GM21737 (cell line): ENCODE measurements around the gene CCR3.

ENCODE experiments used
- ATAC-seq: cut with Tn5 transposase; IDR thresholded peaks from one replicate; pipeline ENCODE4 v1.9.1; 2021; ENCODE audit warnings: mild to moderate bottlenecking, moderate library complexity; ENCODE audit not compliant: unreplicated experiment

The CCR3 gene

GRCh38 chr3:46293991-46294833 lies 52.0 kb downstream of the CCR3 start:
- no peak for ATAC-seq

- ATAC-seq, result no peak
Observed at GRCh38 chr3:46296826-46297225, 54.6 kb downstream of the CCR3 start.

GRCh38 chr3:46297658-46298423 lies 55.6 kb downstream of the CCR3 start:
- no peak for ATAC-seq

- ATAC-seq, result no peak
Observed at GRCh38 chr3:46298871-46299607, 56.8 kb downstream of the CCR3 start.

- ATAC-seq, result no peak
Observed at GRCh38 chr3:46299608-46300460, 57.6 kb downstream of the CCR3 start.

GRCh38 chr3:46300461-46300789 lies 58.2 kb downstream of the CCR3 start:
- no peak for ATAC-seq

- no peak for ATAC-seq
Observed at GRCh38 chr3:46301122-46301835, 59.0 kb downstream of the CCR3 start.

- no peak for ATAC-seq
Observed at GRCh38 chr3:46303240-46303639, 61.0 kb downstream of the CCR3 start.

- no peak for ATAC-seq
Observed at GRCh38 chr3:46304739-46305138, 62.5 kb downstream of the CCR3 start.

GRCh38 chr3:46312991-46313390 lies 70.7 kb downstream of the CCR3 start:
- ATAC-seq, result no peak

- ATAC-seq, result no peak
Observed at GRCh38 chr3:46314517-46314916, 72.3 kb downstream of the CCR3 start.

- ATAC-seq, result no peak
Observed at GRCh38 chr3:46316206-46316605, 73.9 kb downstream of the CCR3 start.
